ENCODE data around the gene ITIH1. TPM values are rescaled to one million over a fixed set of nuclear protein-coding genes. Genes with fewer than 3 reads are reported as not detected.

ITIH1 gene
- total and polyA plus RNA-seq, 2 of the 4 experiments (the other 2 are of a cell fraction), result not detected

GRCh38 chr3:52790741-52791140, 13.3 kb downstream of the ITIH1 start:
- Histone ChIP-seq H4K5ac (ENCODE audit: low read depth, low read length) (no peak overlapping the region), H3K36me3 (ENCODE audit: control insufficient read depth, insufficient read depth, low read length) (no peaks in the 10 kb centered on the region), H3K4me3 (ENCODE audit: insufficient read depth, low read depth, low read length) (no peak overlapping the region), H2BK5ac (ENCODE audit: low read depth, low read length, poor library complexity, severe bottlenecking) (no peak overlapping the region), H3K27ac (ENCODE audit: insufficient read depth, low read length) (no peak overlapping the region), H2AK5ac (ENCODE audit: low read depth, low read length) (no peak overlapping the region), H3K4me1 (ENCODE audit: control insufficient read depth, insufficient read depth, low read length) (no peaks in the 10 kb centered on the region), H3K14ac (replicated peaks; ENCODE audit: low read depth, low read length) (no peak overlapping the region), H4K91ac (ENCODE audit: insufficient read depth, low read depth, low read length) (no peak overlapping the region), H2AFZ (replicated peaks; ENCODE audit: low read length, poor library complexity) (peak overlapping the region; percentile 43), H4K20me1 (ENCODE audit: insufficient read depth, low read length) (no peaks in the 10 kb centered on the region), H2BK15ac (ENCODE audit: low read depth, low read length) (no peak overlapping the region), H3K27me3 (ENCODE audit: control insufficient read depth, insufficient read depth, low read length) (peaks cover 35% of the 10 kb centered on the region; the same call in 1 of the 2 replicates), H3K56ac (ENCODE audit: extremely low read depth, insufficient read depth, low read length) (no peak overlapping the region), H3K9ac (ENCODE audit: low read depth, low read length) (no peak overlapping the region), H2AK9ac (replicated peaks; ENCODE audit: low read depth, low read length, poor library complexity) (no peak overlapping the region), H3K4ac (ENCODE audit: low read depth, low read length) (no peak overlapping the region), H3K18ac (ENCODE audit: low read depth, low read length) (no peak overlapping the region), H3K4me2 (ENCODE audit: low read depth, low read length) (no peak overlapping the region), H3K9me3 (ENCODE audit: control insufficient read depth, insufficient read depth, low read length) (no peaks in the 10 kb centered on the region), H2BK20ac (ENCODE audit: low read depth, low read length) (no peak overlapping the region), H3K9me1 (ENCODE audit: insufficient read depth, low read length) (no peaks in the 10 kb centered on the region), H3K79me1 (ENCODE audit: low read depth in 1 of 2, low read length in 2 of 2) (no peaks in the 10 kb centered on the region), H2BK120ac (ENCODE audit: low read depth, low read length) (no peak overlapping the region), H3K23ac (ENCODE audit: low read depth, low read length) (no peak overlapping the region), H4K8ac (ENCODE audit: low read depth in 2 of 2, low read length in 2 of 2) (no peak overlapping the region)
- TF ChIP-seq CHD1 (IDR thresholded peaks at IDR 0.05; ENCODE audit: low read depth, low read length) (no peak), MAZ (IDR thresholded peaks at IDR 0.05; ENCODE audit: borderline replicate concordance, low read depth, low read length) (no peak), USF2 (IDR thresholded peaks at IDR 0.05; ENCODE audit: low read depth, low read length) (no peak), BHLHE40 (IDR thresholded peaks at IDR 0.05; ENCODE audit: low read depth, low read length) (no peak), CEBPB (IDR thresholded peaks at IDR 0.05; ENCODE audit: low read depth, low read length) (no peak), POLR2A (IDR thresholded peaks at IDR 0.05; ENCODE audit: low read depth, low read length) (no peak), NFE2L2 (IDR thresholded peaks at IDR 0.05; ENCODE audit: low read depth, low read length) (no peak), SMC3 (IDR thresholded peaks at IDR 0.05; ENCODE audit: low read depth, low read length) (no peak), FOS (IDR thresholded peaks at IDR 0.05; ENCODE audit: low read depth, low read length) (no peak), MXI1 (IDR thresholded peaks at IDR 0.05; ENCODE audit: borderline replicate concordance, low read depth, low read length) (no peak), RCOR1 (IDR thresholded peaks at IDR 0.05; ENCODE audit: insufficient replicate concordance, low read length) (no peak), MAFK (IDR thresholded peaks at IDR 0.05; ENCODE audit: low read depth, low read length) (no peak), RFX5 (IDR thresholded peaks at IDR 0.05; ENCODE audit: low read depth, low read length) (no peak), RAD21 (IDR thresholded peaks at IDR 0.05; ENCODE audit: low read length) (no peak)
- TF ChIP-seq, protein P1, sequence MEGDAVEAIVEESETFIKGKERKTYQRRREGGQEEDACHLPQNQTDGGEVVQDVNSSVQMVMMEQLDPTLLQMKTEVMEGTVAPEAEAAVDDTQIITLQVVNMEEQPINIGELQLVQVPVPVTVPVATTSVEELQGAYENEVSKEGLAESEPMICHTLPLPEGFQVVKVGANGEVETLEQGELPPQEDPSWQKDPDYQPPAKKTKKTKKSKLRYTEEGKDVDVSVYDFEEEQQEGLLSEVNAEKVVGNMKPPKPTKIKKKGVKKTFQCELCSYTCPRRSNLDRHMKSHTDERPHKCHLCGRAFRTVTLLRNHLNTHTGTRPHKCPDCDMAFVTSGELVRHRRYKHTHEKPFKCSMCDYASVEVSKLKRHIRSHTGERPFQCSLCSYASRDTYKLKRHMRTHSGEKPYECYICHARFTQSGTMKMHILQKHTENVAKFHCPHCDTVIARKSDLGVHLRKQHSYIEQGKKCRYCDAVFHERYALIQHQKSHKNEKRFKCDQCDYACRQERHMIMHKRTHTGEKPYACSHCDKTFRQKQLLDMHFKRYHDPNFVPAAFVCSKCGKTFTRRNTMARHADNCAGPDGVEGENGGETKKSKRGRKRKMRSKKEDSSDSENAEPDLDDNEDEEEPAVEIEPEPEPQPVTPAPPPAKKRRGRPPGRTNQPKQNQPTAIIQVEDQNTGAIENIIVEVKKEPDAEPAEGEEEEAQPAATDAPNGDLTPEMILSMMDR (conservative IDR thresholded peaks at IDR 0.05; ENCODE audit: low read depth, low read length), result no peak
- TF ChIP-seq, protein P2, sequence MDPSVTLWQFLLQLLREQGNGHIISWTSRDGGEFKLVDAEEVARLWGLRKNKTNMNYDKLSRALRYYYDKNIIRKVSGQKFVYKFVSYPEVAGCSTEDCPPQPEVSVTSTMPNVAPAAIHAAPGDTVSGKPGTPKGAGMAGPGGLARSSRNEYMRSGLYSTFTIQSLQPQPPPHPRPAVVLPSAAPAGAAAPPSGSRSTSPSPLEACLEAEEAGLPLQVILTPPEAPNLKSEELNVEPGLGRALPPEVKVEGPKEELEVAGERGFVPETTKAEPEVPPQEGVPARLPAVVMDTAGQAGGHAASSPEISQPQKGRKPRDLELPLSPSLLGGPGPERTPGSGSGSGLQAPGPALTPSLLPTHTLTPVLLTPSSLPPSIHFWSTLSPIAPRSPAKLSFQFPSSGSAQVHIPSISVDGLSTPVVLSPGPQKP (IDR thresholded peaks at IDR 0.05; ENCODE audit: borderline replicate concordance, low read depth, low read length), result no peak
- in situ Hi-C loops (cut with MboI; ENCODE audit: low sequenced_read_pairs) (no loop called here), dilution Hi-C loops (cut with HindIII; ENCODE audit: low sequenced_read_pairs, unreplicated experiment) (no loop called here), intact Hi-C loops (cut with micrococcal nuclease) (no loop called here)
- DNase-seq, result no peak
- WGBS, 2 experiments (ENCODE audit: extremely low coverage in 2 of 2, insufficient read length in 1 of 2), result 100% methylated on average over 2 of the region's 13 CpGs; no CpG with 5 or more reads in 1 of the 2 experiments
- ChIA-PET CTCF (no interaction called here), POLR2A (ENCODE audit: unreplicated experiment) (no interaction called here)
- no peak for ATAC-seq (ENCODE audit: low read depth)
- BruUV-seq (replicated peaks), result no TSS peak

Measured in IMR-90 (cell line).